C4-2B (cell line): ENCODE measurements around the gene ALDH3A1.

Source experiments
- H3K27ac ChIP-seq: fragments of 450-650 bp; 2 replicates; pipeline ENCODE4 v1.5.1; 2017
- CTCF ChIP-seq: fragments of 450-650 bp; conservative IDR thresholded peaks from 2 replicates; pipeline ENCODE4 v1.5.1; 2017; ENCODE audit warnings: mild to moderate bottlenecking
- ZFX ChIP-seq: fragments of 450-650 bp; IDR thresholded peaks from 2 replicates; pipeline ENCODE4 v1.6.1; 2017

The ALDH3A1 gene

GRCh38 chr17:19720631-19721426, 27.3 kb downstream of the ALDH3A1 start:
- no peak for TF ChIP-seq CTCF
- no peak for TF ChIP-seq ZFX
- no peak overlapping the region for H3K27ac ChIP-seq

GRCh38 chr17:19720210-19720475, 28.0 kb downstream of the ALDH3A1 start:
- no peak for TF ChIP-seq ZFX
- no peak for TF ChIP-seq CTCF
- no peak overlapping the region for H3K27ac ChIP-seq

- H3K27ac ChIP-seq, result no peak overlapping the region
Observed at GRCh38 chr17:19719355-19720209, 28.5 kb downstream of the ALDH3A1 start.

GRCh38 chr17:19718613-19719354, 29.3 kb downstream of the ALDH3A1 start:
- H3K27ac ChIP-seq, result no peak overlapping the region
- TF ChIP-seq CTCF, result no peak; the same call in 1 of the 2 replicates
- TF ChIP-seq ZFX, result no peak

More at GRCh38 chr17:19719355-19720209, 28.5 kb downstream of the ALDH3A1 start:
- TF ChIP-seq ZFX, result no peak
- TF ChIP-seq CTCF, result no peak

- TF ChIP-seq ZFX (no peak), CTCF (no peak)
- H3K27ac ChIP-seq, result no peak overlapping the region
Observed at GRCh38 chr17:19718041-19718612, 30.0 kb downstream of the ALDH3A1 start.

- TF ChIP-seq ZFX (no peak), CTCF (no peak)
- H3K27ac ChIP-seq, result no peak overlapping the region
Observed at GRCh38 chr17:19717411-19717908, 30.6 kb downstream of the ALDH3A1 start.
